ENCODE measurements around the gene AGXT. TPM values are rescaled to one million over a fixed set of nuclear protein-coding genes. Genes with fewer than 3 reads are reported as not detected.

AGXT gene
- total RNA-seq, 2 experiments from 2014 or later, result not detected

GRCh38 chr2:240921311-240921994 is 52.8 kb downstream of the AGXT start:
- H3K36me3 Mint-ChIP-seq (ENCODE audit: low read depth), result no peaks in the 10 kb centered on the region
- intact Hi-C loops (cut with micrococcal nuclease), result no loop called here

GRCh38 chr2:240921995-240922244 is 53.3 kb downstream of the AGXT start:
- Mint-ChIP-seq H3K27me3 (ENCODE audit: low read depth) (no peaks in the 10 kb centered on the region), H3K36me3 (ENCODE audit: low read depth) (no peaks in the 10 kb centered on the region), H3K4me1 (ENCODE audit: low read depth) (no peaks in the 10 kb centered on the region), H3K27ac (no peak overlapping the region), H3K9me3 (no peaks in the 10 kb centered on the region), H3K4me3 (no peak overlapping the region)
- CTCF ChIA-PET, result no interaction called here
- intact Hi-C loops (cut with micrococcal nuclease), result no loop called here
- no peak for DNase-seq

More at GRCh38 chr2:240921311-240921994, 52.8 kb downstream of the AGXT start:
- H3K27me3 Mint-ChIP-seq (ENCODE audit: low read depth), result no peaks in the 10 kb centered on the region
- CTCF ChIA-PET, result no interaction called here
- no peaks in the 10 kb centered on the region for H3K4me1 Mint-ChIP-seq (ENCODE audit: low read depth)
- no peaks in the 10 kb centered on the region for H3K9me3 Mint-ChIP-seq
- H3K27ac Mint-ChIP-seq, result no peak overlapping the region
- H3K4me3 Mint-ChIP-seq, result no peak overlapping the region
- DNase-seq, result peak; percentile 2

- no peak overlapping the region for H3K27ac Mint-ChIP-seq
- H3K4me3 Mint-ChIP-seq, result no peak overlapping the region
- no peaks in the 10 kb centered on the region for H3K9me3 Mint-ChIP-seq
- DNase-seq, result peak; percentile 4
- no peaks in the 10 kb centered on the region for H3K36me3 Mint-ChIP-seq (ENCODE audit: low read depth)
- no peaks in the 10 kb centered on the region for H3K4me1 Mint-ChIP-seq (ENCODE audit: low read depth)
- intact Hi-C loops (cut with micrococcal nuclease), result no loop called here
- H3K27me3 Mint-ChIP-seq (ENCODE audit: low read depth), result no peaks in the 10 kb centered on the region
- CTCF ChIA-PET, result no interaction called here
Measured at GRCh38 chr2:240922245-240922981, 53.8 kb downstream of the AGXT start.

GRCh38 chr2:240922982-240923537 is 54.4 kb downstream of the AGXT start:
- intact Hi-C loops (cut with micrococcal nuclease), result no loop called here
- Mint-ChIP-seq H3K27ac (no peak overlapping the region), H3K27me3 (ENCODE audit: low read depth) (no peaks in the 10 kb centered on the region), H3K4me1 (ENCODE audit: low read depth) (no peaks in the 10 kb centered on the region), H3K4me3 (no peak overlapping the region), H3K36me3 (ENCODE audit: low read depth) (no peaks in the 10 kb centered on the region), H3K9me3 (no peaks in the 10 kb centered on the region)
- CTCF ChIA-PET, result no interaction called here
- DNase-seq, result peak; percentile 2

GRCh38 chr2:240925191-240925567 is 56.6 kb downstream of the AGXT start:
- no peaks in the 10 kb centered on the region for H3K4me1 Mint-ChIP-seq (ENCODE audit: low read depth)
- H3K9me3 Mint-ChIP-seq, result no peaks in the 10 kb centered on the region
- DNase-seq, result peak; percentile 2
- H3K27ac Mint-ChIP-seq, result no peak overlapping the region
- no peak overlapping the region for H3K4me3 Mint-ChIP-seq
- H3K27me3 Mint-ChIP-seq (ENCODE audit: low read depth), result peaks cover 3% of the 10 kb centered on the region
- intact Hi-C loops (cut with micrococcal nuclease), result no loop called here
- no peaks in the 10 kb centered on the region for H3K36me3 Mint-ChIP-seq (ENCODE audit: low read depth)
- CTCF ChIA-PET, result no interaction called here

- Mint-ChIP-seq H3K9me3 (no peaks in the 10 kb centered on the region), H3K4me3 (no peak overlapping the region), H3K27ac (no peak overlapping the region), H3K4me1 (ENCODE audit: low read depth) (no peaks in the 10 kb centered on the region), H3K27me3 (ENCODE audit: low read depth) (peaks cover 3% of the 10 kb centered on the region), H3K36me3 (ENCODE audit: low read depth) (no peaks in the 10 kb centered on the region)
- CTCF ChIA-PET, result no interaction called here
- peak; percentile 2 for DNase-seq
- intact Hi-C loops (cut with micrococcal nuclease), result no loop called here
Measured at GRCh38 chr2:240925568-240926515, 57.2 kb downstream of the AGXT start.

GRCh38 chr2:240926516-240927389 is 58.1 kb downstream of the AGXT start:
- intact Hi-C loops (cut with micrococcal nuclease), result no loop called here
- Mint-ChIP-seq H3K36me3 (ENCODE audit: low read depth) (no peaks in the 10 kb centered on the region), H3K27me3 (ENCODE audit: low read depth) (peaks cover 3% of the 10 kb centered on the region), H3K27ac (no peak overlapping the region), H3K9me3 (no peaks in the 10 kb centered on the region), H3K4me1 (ENCODE audit: low read depth) (no peaks in the 10 kb centered on the region), H3K4me3 (no peak overlapping the region)
- peak; percentile 2 for DNase-seq
- CTCF ChIA-PET, result no interaction called here

GRCh38 chr2:240927390-240927781 is 58.8 kb downstream of the AGXT start:
- intact Hi-C loops (cut with micrococcal nuclease), result no loop called here
- CTCF ChIA-PET, result interaction anchor here (0.7 kb wide), 1 partner anchor 76 kb away, joined by 3 read pairs; no protein-coding TSS in a partner anchor
- no peak overlapping the region for H3K27ac Mint-ChIP-seq
- no peaks in the 10 kb centered on the region for H3K9me3 Mint-ChIP-seq
- no peaks in the 10 kb centered on the region for H3K4me1 Mint-ChIP-seq (ENCODE audit: low read depth)
- H3K27me3 Mint-ChIP-seq (ENCODE audit: low read depth), result peaks cover 3% of the 10 kb centered on the region
- H3K36me3 Mint-ChIP-seq (ENCODE audit: low read depth), result no peaks in the 10 kb centered on the region
- DNase-seq, result no peak
- no peak overlapping the region for H3K4me3 Mint-ChIP-seq

- intact Hi-C loops (cut with micrococcal nuclease), result no loop called here
- CTCF ChIA-PET, result no interaction called here
Measured at GRCh38 chr2:240928476-240929363, 60.1 kb downstream of the AGXT start.

GRCh38 chr2:240929364-240930095 is 60.9 kb downstream of the AGXT start:
- H3K27me3 Mint-ChIP-seq (ENCODE audit: low read depth), result peaks cover 3% of the 10 kb centered on the region
- no peak overlapping the region for H3K4me3 Mint-ChIP-seq
- H3K27ac Mint-ChIP-seq, result no peak overlapping the region
- DNase-seq, result no peak
- no peaks in the 10 kb centered on the region for H3K9me3 Mint-ChIP-seq
- no peaks in the 10 kb centered on the region for H3K4me1 Mint-ChIP-seq (ENCODE audit: low read depth)
- intact Hi-C loops (cut with micrococcal nuclease), result no loop called here
- no peaks in the 10 kb centered on the region for H3K36me3 Mint-ChIP-seq (ENCODE audit: low read depth)
- CTCF ChIA-PET, result no interaction called here

More at GRCh38 chr2:240928476-240929363, 60.1 kb downstream of the AGXT start:
- Mint-ChIP-seq H3K27ac (no peak overlapping the region), H3K4me1 (ENCODE audit: low read depth) (no peaks in the 10 kb centered on the region), H3K4me3 (no peak overlapping the region), H3K9me3 (no peaks in the 10 kb centered on the region), H3K36me3 (ENCODE audit: low read depth) (no peaks in the 10 kb centered on the region), H3K27me3 (ENCODE audit: low read depth) (peaks cover 3% of the 10 kb centered on the region)
- no peak for DNase-seq
